HepG2 (cell line): ENCODE results near the gene P2RY2. TPM values are rescaled to one million over a fixed set of nuclear protein-coding genes. Genes with fewer than 3 reads are reported as not detected.

Experiments
- CEBPG ChIP-seq: IDR thresholded peaks from 2 replicates; pipeline ENCODE4 v1.6.1; 2016
- ELF1 ChIP-seq: sonication (generic); formaldehyde crosslinking; IDR thresholded peaks from 2 replicates; pipeline ENCODE4 v1.4.0; 2020; ENCODE audit warnings: missing genetic modification reagents
- FIP1L1 ChIP-seq: fragments of 200-400 bp; formaldehyde crosslinking; IDR thresholded peaks from 2 replicates; pipeline ENCODE4 v1.6.1; 2018; ENCODE audit warnings: low read depth, mild to moderate bottlenecking, low read length, moderate library complexity, borderline replicate concordance; ENCODE audit not compliant: insufficient read depth
- GATA4 ChIP-seq: sonication (generic); IDR thresholded peaks from 2 replicates; pipeline ENCODE4 v1.6.1; 2016; ENCODE audit warnings: antibody characterized with exemption, low read depth, borderline replicate concordance
- GZF1 ChIP-seq: sonication (generic); formaldehyde crosslinking; IDR thresholded peaks from 2 replicates; pipeline ENCODE4 v1.5.1; 2020; ENCODE audit warnings: mild to moderate bottlenecking, missing genetic modification reagents
- HMGXB4 ChIP-seq, 2 experiments: sonication (generic) in 1 of 2; formaldehyde crosslinking in 1 of 2; IDR thresholded peaks; 2 replicates each; pipeline versions ENCODE4 v1.4.0 to v1.6.1; 2018 to 2020; ENCODE audit warnings: missing genetic modification reagents in 2 of 2, borderline replicate concordance in 1 of 2, low read depth in 1 of 2, mild to moderate bottlenecking in 1 of 2, missing biosample characterization in 1 of 2
- HNF4A ChIP-seq: sonication (generic); formaldehyde crosslinking; IDR thresholded peaks from 2 replicates; pipeline ENCODE4 v1.4.0; 2020; ENCODE audit warnings: missing genetic modification reagents
- IKZF5 ChIP-seq: IDR thresholded peaks from 2 replicates; pipeline ENCODE4 v1.6.1; 2018; ENCODE audit warnings: missing genetic modification reagents, mild to moderate bottlenecking, missing compliant biosample characterization
- KDM5B ChIP-seq: sonication (generic); formaldehyde crosslinking; IDR thresholded peaks from 2 replicates; pipeline ENCODE4 v1.4.0; 2020; ENCODE audit warnings: missing genetic modification reagents, mild to moderate bottlenecking, borderline replicate concordance
- KLF6 ChIP-seq: IDR thresholded peaks from 2 replicates; pipeline ENCODE4 v1.8.0; 2016; ENCODE audit warnings: missing biosample characterization, missing genetic modification reagents
- KLF9 ChIP-seq: IDR thresholded peaks from 2 replicates; pipeline ENCODE4 v1.6.1; 2016; ENCODE audit warnings: low read depth
- MAF1 ChIP-seq: sonication (generic); formaldehyde crosslinking; IDR thresholded peaks from 2 replicates; pipeline ENCODE4 v1.5.0; 2020; ENCODE audit warnings: missing genetic modification reagents, borderline replicate concordance
- MAZ ChIP-seq, 2 experiments: sonication (generic) in 1 of 2; formaldehyde crosslinking in 1 of 2; IDR thresholded peaks; 2 replicates each; pipeline versions ENCODE4 v1.5.0 to v1.6.1; 2012 to 2020; ENCODE audit warnings: low read depth in 2 of 2, mild to moderate bottlenecking in 2 of 2, borderline replicate concordance in 1 of 2, improper control_type of control experiment in 1 of 2, low read length in 1 of 2, missing genetic modification reagents in 1 of 2, moderate library complexity in 1 of 2
- MEIS2 ChIP-seq: sonication (generic); formaldehyde crosslinking; IDR thresholded peaks from 2 replicates; pipeline ENCODE4 v1.9.0; 2021; ENCODE audit warnings: mild to moderate bottlenecking, missing genetic modification reagents
- NCOR1 ChIP-seq: fragments of 200-600 bp; sonication (generic); IDR thresholded peaks from 2 replicates; pipeline ENCODE4 v1.7.0; 2017; ENCODE audit warnings: antibody characterized with exemption, low read length, borderline replicate concordance
- PHF20 ChIP-seq: sonication (generic); formaldehyde crosslinking; IDR thresholded peaks from 2 replicates; pipeline ENCODE4 v1.5.0; 2020; ENCODE audit warnings: mild to moderate bottlenecking, missing genetic modification reagents
- SALL2 ChIP-seq: sonication (generic); formaldehyde crosslinking; IDR thresholded peaks from 2 replicates; pipeline ENCODE4 v1.8.1; 2023; ENCODE audit warnings: mild to moderate bottlenecking, missing genetic modification reagents, inconsistent platforms
- SMC3 ChIP-seq: IDR thresholded peaks from 2 replicates; pipeline ENCODE4 v1.6.1; 2011; ENCODE audit warnings: low read length, improper control_type of control experiment
- SRF ChIP-seq: IDR thresholded peaks from 2 replicates; pipeline ENCODE4 v1.6.1; 2011; ENCODE audit warnings: mild to moderate bottlenecking, low read depth, low read length, moderate library complexity
- YEATS4 ChIP-seq: sonication (generic); formaldehyde crosslinking; IDR thresholded peaks from 2 replicates; pipeline ENCODE4 v1.4.0; 2020; ENCODE audit warnings: missing genetic modification reagents, borderline replicate concordance
- ZMYM4 ChIP-seq: sonication (generic); formaldehyde crosslinking; IDR thresholded peaks from 2 replicates; pipeline ENCODE4 v1.8.1; 2023; ENCODE audit warnings: mild to moderate bottlenecking, missing genetic modification reagents
- ZNF264 ChIP-seq: sonication (generic); formaldehyde crosslinking; IDR thresholded peaks from 2 replicates; pipeline ENCODE4 v1.4.0; 2020; ENCODE audit warnings: missing genetic modification reagents
- ZNF362 ChIP-seq: sonication (generic); formaldehyde crosslinking; IDR thresholded peaks from 2 replicates; pipeline ENCODE4 v1.4.0; 2020; ENCODE audit warnings: missing genetic modification reagents, mild to moderate bottlenecking, borderline replicate concordance
- polyA plus RNA-seq, 8 experiments: library from polyadenylated mRNA; depleted of rRNA in 3 of 8; stranded (reverse) in 7 of 8; unstranded in 1 of 8; fragments of >200 nt; fragmentation: Illumina TruSeq in 4 of 8; extraction: Trizol in 4 of 8; gene quantifications; 2 replicates each; pipeline versions ENCODE4 v1.2.1 to v1.2.3, GENCODE V29; 2011 to 2016; ENCODE audit warnings: low read depth in 4 of 8, missing spikeins in 1 of 8, mixed read lengths in 1 of 8; ENCODE audit not compliant: insufficient read depth in 1 of 8
- total RNA-seq, 5 experiments: library from RNA; depleted of rRNA; stranded (reverse); fragments of >200 nt; fragmentation: Illumina TruSeq; extraction: Trizol; gene quantifications; 2 replicates each; pipeline ENCODE4 v1.2.3, GENCODE V29; 2016; ENCODE audit warnings: low read depth in 1 of 5
- TF ChIP-seq, protein P1 (sequence below): sonication (generic); formaldehyde crosslinking; IDR thresholded peaks from 2 replicates; pipeline ENCODE4 v1.4.0; 2020; ENCODE audit warnings: mild to moderate bottlenecking, missing genetic modification reagents

Gene P2RY2
- total and polyA plus RNA-seq, 2 of the 13 experiments (the other 11 are each of a cell fraction or from before 2014, with no cell fraction given): 0.95 to 3.1 TPM

DNA sequence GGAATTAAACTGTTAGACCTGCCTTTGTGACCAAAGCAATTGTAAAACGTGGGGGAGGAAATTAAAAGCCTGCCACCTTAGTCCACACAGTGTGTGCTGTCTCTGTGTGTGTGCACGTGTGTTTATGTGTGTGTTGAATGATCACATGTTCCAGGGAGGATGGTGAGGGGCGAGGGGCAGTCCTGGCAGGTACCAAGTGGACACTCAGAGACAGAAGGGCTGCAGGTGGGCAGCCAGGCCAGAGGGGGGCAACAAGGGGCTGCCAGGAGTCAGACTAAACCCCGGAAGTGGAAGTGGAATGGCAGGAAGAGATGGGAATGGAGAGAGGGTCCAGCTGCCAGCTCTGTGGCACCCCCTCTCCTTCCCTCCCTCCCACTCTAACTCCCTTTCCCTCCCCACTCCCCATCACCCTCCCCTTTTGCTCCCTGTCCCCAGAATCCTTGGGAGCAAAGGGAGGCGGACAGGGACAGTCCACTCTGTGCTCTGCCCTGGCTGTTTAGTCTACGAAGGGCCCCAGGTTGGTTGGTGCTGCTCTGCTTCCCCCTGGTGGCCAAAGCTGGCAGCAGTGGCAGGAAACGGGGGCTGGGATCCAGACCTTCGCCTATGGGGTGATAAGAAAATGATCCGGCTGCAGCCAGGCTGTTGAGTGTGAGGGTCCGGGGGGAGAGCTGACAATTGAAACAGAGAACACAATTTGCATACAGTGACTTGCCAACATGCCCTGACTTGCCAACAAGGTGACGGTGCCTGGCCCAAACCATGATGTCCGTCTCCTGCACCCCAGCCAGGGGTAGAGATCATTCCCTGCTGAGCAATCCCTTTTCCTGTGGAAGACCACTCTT is 24.4 kb downstream of the P2RY2 start (continued):
- TF ChIP-seq KDM5B (CRISPR knock-in tag) (peak; percentile 53; the same call in 1 of the 2 replicates), PHF20 (CRISPR knock-in tag) (peak; percentile 89), ZMYM4 (peak; percentile 92), MAF1 (no peak), SMC3 (peak; percentile 36), CEBPG (no peak), MAZ (IDR thresholded peaks at IDR 0.05; ENCODE audit: borderline replicate concordance, low read depth, low read length) (no peak), MAZ (CRISPR knock-in tag; IDR thresholded peaks at IDR 0.05; ENCODE audit: low read depth) (peak; percentile 58; the same call in 1 of the 2 replicates), ZNF362 (CRISPR knock-in tag) (no peak), HNF4A (CRISPR knock-in tag) (0 out of 2 replicates have a peak, but pooled peaks have one; percentile 15), IKZF5 (CRISPR knock-in tag) (peak; percentile 54; the same call in 1 of the 2 replicates), FIP1L1 (no peak), GZF1 (CRISPR knock-in tag) (0 out of 2 replicates have a peak, but pooled peaks have one; percentile 18), YEATS4 (CRISPR knock-in tag) (no peak), ELF1 (CRISPR knock-in tag) (peak; percentile 94), KLF6 (CRISPR knock-in tag) (no peak), NCOR1 (no peak), SALL2 (no peak), HMGXB4 (CRISPR knock-in tag; IDR thresholded peaks at IDR 0.05; ENCODE audit: borderline replicate concordance in 1 of 2, low read depth in 1 of 2) (peak; percentile 82 to 87), SRF (no peak), GATA4 (no peak), MEIS2 (CRISPR knock-in tag) (peak; percentile 64; the same call in 1 of the 2 replicates), KLF9 (no peak), ZNF264 (CRISPR knock-in tag) (no peak)
- TF ChIP-seq, protein P1, sequence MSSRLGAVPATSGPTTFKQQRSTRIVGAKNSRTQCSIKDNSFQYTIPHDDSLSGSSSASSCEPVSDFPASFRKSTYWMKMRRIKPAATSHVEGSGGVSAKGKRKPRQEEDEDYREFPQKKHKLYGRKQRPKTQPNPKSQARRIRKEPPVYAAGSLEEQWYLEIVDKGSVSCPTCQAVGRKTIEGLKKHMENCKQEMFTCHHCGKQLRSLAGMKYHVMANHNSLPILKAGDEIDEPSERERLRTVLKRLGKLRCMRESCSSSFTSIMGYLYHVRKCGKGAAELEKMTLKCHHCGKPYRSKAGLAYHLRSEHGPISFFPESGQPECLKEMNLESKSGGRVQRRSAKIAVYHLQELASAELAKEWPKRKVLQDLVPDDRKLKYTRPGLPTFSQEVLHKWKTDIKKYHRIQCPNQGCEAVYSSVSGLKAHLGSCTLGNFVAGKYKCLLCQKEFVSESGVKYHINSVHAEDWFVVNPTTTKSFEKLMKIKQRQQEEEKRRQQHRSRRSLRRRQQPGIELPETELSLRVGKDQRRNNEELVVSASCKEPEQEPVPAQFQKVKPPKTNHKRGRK: no peak
